ENCODE data around the gene ATRNL1.

The ATRNL1 gene

GRCh38 chr10:115093286-115093775 lies at the start of gene ATRNL1:
Gene ATRNL1, plus strand, starts transcription at chr10:115093365. Its CDS starts 386 bp downstream, at chr10:115093751.
- peak within 1 kb of the TSS; percentile 53 for H3K4me3 ChIP-seq (replicated peaks; ENCODE audit: low read depth, low read length)
- peak; percentile 5 for DNase-seq (ENCODE audit: low read depth)
- no peak for TF ChIP-seq CTCF (IDR thresholded peaks at IDR 0.05; ENCODE audit: low read length, missing control alignments)

DNA sequence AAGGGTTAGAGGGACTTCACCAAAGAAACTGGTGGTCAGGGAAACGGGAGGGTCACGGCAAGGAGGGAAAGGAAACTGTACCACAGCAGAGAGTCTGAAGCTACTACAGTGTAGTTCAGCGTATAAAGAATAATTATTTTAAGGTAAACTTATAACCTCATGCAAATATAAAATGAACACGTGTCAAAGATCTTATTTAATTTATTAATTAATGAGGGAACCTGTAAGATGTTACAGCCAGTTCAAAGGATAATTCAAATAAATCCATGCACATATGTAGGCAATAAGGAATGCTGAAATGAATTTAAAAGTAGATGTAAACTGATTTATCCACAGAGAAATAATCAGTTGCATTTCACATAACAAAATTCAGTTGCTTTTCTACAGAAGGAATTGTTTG lies 49.4 kb upstream of the ATRNL1 start:
- no peak for TF ChIP-seq CTCF (IDR thresholded peaks at IDR 0.05; ENCODE audit: low read length, missing control alignments)
- no peak overlapping the region for H3K4me3 ChIP-seq (replicated peaks; ENCODE audit: low read depth, low read length)
- DNase-seq (ENCODE audit: low read depth): no peak

DNA sequence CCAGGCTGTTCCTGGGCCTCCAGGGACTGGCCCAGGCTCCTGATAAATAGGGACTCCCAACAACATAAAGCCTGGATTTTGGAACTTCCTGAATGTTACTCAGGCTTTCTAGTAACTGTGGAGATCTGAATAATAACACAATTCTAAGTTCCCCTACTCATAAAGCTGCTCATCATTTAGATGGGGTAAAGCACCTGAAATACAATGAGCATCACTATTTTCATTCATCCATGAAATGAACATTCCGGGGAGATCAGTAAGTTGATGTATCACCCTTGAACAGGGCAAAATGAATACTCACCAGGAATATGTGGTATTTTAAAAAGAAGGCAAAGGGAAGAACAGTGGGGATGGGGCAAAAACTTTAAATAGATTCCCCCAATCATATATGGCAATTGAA lies 48.3 kb upstream of the ATRNL1 start:
- TF ChIP-seq CTCF (IDR thresholded peaks at IDR 0.05; ENCODE audit: low read length, missing control alignments): no peak

DNA sequence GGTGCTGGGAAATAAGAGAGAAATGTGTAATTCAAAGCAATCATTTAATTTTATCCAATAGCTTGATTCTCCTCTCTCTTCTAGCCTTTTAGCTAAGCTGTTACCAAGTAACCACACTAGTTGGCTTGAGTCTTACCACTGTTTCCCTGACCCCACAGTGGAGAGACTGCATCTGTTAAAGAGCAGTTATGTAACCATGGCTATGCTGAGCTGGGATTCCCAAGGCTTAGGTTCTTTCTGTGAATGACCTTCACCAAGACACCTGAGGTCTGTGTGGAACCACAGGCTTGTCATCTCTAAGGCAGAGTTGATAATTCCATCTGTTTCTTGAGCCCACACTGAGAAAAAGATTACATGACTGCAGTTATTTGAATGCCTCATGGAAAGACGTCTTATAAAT lies 47.7 kb upstream of the ATRNL1 start:
- no peak for TF ChIP-seq CTCF (IDR thresholded peaks at IDR 0.05; ENCODE audit: low read length, missing control alignments)
- no peak overlapping the region for H3K4me3 ChIP-seq (replicated peaks; ENCODE audit: low read depth, low read length)
- DNase-seq (ENCODE audit: low read depth): no peak

More for the DNA sequence above, 48.3 kb upstream of the ATRNL1 start:
- DNase-seq (ENCODE audit: low read depth): no peak
- H3K4me3 ChIP-seq (replicated peaks; ENCODE audit: low read depth, low read length): no peak overlapping the region

DNA sequence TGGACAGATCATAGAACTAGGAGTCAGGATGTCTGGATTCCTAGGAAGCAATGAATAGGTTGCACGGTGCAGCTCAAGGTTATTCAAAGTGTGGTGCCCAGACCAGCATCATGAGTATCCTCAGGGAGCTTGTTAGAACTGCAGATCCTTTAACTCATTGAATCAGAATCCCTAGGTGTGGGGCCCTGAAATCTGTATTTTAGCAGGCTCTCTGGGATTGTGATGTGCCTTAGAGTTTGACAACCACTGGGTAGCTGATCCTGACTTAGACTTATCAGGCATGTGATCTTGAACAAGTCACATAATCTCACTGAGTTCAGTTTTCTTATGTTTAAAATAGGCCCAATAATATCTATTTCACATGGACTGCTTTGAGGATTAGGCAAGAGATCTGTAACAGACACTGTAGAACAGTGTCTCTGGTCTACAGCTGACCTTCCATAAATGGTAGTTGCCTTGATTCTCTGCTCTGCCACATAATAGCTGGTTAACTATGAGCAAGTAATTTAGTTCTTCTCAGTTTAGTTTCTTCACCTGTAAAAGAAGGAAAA lies 46.4 kb upstream of the ATRNL1 start:
- no peak overlapping the region for H3K4me3 ChIP-seq (replicated peaks; ENCODE audit: low read depth, low read length)
- no peak for DNase-seq (ENCODE audit: low read depth)
- no peak for TF ChIP-seq CTCF (IDR thresholded peaks at IDR 0.05; ENCODE audit: low read length, missing control alignments)

GRCh38 chr10:115047705-115048104 lies 45.5 kb upstream of the ATRNL1 start:
- no peak for TF ChIP-seq CTCF (IDR thresholded peaks at IDR 0.05; ENCODE audit: low read length, missing control alignments)
- DNase-seq (ENCODE audit: low read depth): no peak

GRCh38 chr10:115049318-115049717 lies 43.8 kb upstream of the ATRNL1 start:
- H3K4me3 ChIP-seq (replicated peaks; ENCODE audit: low read depth, low read length): no peak overlapping the region
- TF ChIP-seq CTCF (IDR thresholded peaks at IDR 0.05; ENCODE audit: low read length, missing control alignments): no peak
- DNase-seq (ENCODE audit: low read depth): no peak

More at GRCh38 chr10:115047705-115048104, 45.5 kb upstream of the ATRNL1 start:
- H3K4me3 ChIP-seq (replicated peaks; ENCODE audit: low read depth, low read length): no peak overlapping the region

Data from fibroblast of pulmonary artery (primary cell).